Sigmoid colon (tissue), 4 donors: ENCODE data around the gene KCNIP1.

ENCODE experiments used
- CTCF ChIP-seq, 4 experiments: fragments of 450-650 bp in 3 of 4; fragments of 200-600 bp in 1 of 4; IDR thresholded peaks; one replicate each; pipeline ENCODE4 v1.5.1; 2016 to 2019; ENCODE audit warnings: antibody characterized with exemption in 4 of 4, mild to moderate bottlenecking in 3 of 4, moderate library complexity in 2 of 4
- EP300 ChIP-seq, 4 donors: sonication (generic); formaldehyde crosslinking; IDR thresholded peaks; one replicate each; pipeline ENCODE4 v1.6.1; 2017; ENCODE audit warnings: antibody characterized with exemption in 4 of 4
- POLR2A ChIP-seq, 2 donors: fragments of 450-650 bp; IDR thresholded peaks; one replicate each; pipeline ENCODE4 v1.6.1; 2016; ENCODE audit warnings: antibody characterized with exemption in 2 of 2, mild to moderate bottlenecking in 2 of 2, moderate library complexity in 2 of 2
- POLR2AphosphoS5 ChIP-seq, 4 donors: sonication (generic); formaldehyde crosslinking; IDR thresholded peaks; one replicate each; pipeline ENCODE4 v1.6.1; 2017; ENCODE audit warnings: antibody characterized with exemption in 4 of 4

- no peak for TF ChIP-seq CTCF (IDR thresholded peaks at IDR 0.05)
- TF ChIP-seq POLR2A (IDR thresholded peaks at IDR 0.05): no peak
- no peak for TF ChIP-seq EP300 (IDR thresholded peaks at IDR 0.05)
- no peak for TF ChIP-seq POLR2AphosphoS5 (IDR thresholded peaks at IDR 0.05)
These were observed 124.2 kb downstream of the KCNIP1 start for GRCh38 chr5:170628028-170628427.
